DMS153 treated with DMSO at 0.1 percent for 48 hours (cell line): ENCODE measurements around the gene PIP4K2C.
"Not testable (repeated sequence)": the region's sequence is repeated elsewhere in the genome, so short reads cannot be mapped to it uniquely, and the experiment has no call there.

Experiments used
- DNase-seq: peaks from one replicate; lab custom pipeline; 2025; ENCODE audit not compliant: unreplicated experiment; lab: John Stamatoyannopoulos, UW

PIP4K2C gene

GRCh38 chr12:57609101-57609780 is 18.2 kb downstream of the PIP4K2C start:
- DNase-seq: no peak

DNA sequence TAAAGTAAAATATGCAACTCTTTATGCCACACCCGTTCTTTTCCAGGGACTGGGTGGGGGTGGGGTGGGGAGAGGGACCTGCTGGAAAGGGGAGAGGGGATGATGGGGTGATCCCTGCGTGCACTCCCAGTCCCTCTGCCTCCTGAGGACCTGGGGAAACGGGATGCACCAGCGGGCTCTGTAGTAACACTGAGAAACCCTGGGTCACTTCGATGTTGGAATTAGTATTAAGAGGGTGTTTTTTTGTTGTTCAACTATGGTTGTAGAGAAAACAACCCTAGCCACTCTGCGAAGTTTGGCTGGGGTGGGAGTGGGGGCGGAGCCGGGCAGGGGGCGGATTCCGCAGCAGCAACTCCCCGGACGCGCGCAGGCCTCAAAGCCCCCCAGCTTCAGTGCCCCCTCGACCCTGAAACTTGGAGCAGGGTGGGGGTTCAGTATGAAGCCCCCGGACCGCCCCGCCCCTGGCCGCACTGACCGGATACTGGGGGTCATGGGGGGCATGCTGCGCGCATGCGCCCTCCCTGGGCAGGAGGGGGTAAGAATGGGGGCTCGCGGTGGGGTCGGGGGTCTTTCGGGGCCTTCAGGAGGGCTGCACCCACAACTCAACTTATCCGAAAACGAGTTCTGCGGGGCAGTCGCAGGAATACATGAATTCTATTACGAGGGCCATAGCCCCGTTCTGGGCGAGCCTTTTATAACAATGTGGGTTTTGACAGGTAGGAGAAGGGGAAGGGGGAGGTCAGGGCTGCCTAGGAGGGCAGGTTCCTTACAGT is 19.0 kb downstream of the PIP4K2C start:
- no peak for DNase-seq

GRCh38 chr12:57610554-57611107 is 19.6 kb downstream of the PIP4K2C start:
- DNase-seq: no peak

- no peak for DNase-seq
Observed at GRCh38 chr12:57611108-57611826, 20.3 kb downstream of the PIP4K2C start, which contains the start of gene ARHGEF25. Gene ARHGEF25 (plus strand): TSS chr12:57611435. CDS start chr12:57611895, 460 bp downstream.

DNA sequence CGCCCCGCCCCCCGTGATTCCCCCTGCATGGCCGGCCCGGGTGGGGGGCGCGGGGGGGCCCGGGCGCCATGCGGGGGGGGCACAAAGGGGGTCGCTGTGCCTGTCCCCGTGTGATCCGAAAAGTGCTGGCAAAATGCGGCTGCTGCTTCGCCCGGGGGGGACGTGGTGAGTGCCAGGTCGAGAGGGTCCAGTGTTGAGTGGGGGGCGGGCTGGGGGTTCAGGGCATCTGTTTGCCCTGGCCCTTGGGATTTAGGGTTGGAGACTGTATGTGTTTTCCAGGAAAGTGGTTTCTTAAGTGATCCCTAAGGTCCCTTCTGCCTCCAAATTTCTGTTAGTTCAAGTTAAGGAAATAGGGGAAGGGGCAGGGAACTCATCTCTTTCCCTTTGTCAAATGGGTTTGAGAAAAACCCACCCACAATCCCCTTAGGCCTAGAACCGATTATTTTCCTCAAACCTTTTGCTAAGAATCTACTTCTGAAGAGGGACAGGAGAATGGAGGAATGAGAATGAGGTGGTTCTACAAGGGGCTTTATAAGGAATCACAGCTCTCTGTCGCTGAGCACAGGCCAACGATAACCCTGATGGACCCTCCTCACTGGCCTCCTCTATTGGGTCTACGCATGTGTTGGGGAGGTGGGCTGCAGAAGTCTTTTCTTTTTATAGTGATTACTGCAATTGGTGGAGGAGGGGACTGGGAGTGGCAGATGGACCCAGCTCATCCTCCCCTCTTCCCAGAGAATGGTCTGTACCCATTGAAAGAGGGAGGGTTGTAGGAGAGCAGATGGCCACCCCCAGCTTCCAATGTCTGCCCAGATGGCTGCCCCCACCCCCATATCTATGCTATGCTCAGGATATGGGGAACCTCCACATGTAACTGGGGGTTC is 21.1 kb downstream of the PIP4K2C start:
- DNase-seq: no peak

GRCh38 chr12:57612711-57613426 is 21.9 kb downstream of the PIP4K2C start:
- DNase-seq: no peak

DNA sequence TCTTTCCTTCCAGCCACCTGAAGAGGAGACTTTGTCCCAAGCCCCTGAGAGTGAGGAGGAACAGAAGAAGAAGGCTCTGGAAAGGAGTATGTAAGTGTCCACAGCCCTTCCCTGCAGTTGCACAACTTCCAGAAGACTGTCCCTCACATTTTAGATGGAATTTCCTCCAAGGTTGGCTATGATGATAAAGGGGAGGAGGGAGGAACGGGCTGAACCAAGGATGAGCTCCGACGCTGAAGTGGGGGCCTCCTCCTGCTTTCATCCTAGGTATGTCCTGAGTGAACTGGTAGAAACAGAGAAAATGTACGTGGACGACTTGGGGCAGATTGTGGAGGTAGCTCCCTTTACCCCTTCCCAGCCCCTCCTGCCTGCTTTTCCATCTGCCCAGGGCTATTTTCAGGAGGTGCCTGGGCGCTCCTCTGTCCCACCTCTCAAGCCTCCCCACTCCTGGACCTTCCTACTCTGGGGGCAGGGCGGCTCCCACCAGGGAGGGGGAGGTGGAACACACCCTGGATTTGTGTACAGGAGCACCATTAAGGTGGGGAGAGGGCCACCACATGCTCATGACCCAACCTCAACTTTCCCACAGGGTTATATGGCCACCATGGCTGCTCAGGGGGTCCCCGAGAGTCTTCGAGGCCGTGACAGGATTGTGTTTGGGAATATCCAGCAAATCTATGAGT is 22.6 kb downstream of the PIP4K2C start:
- DNase-seq: no peak

- no peak for DNase-seq
Observed at GRCh38 chr12:57614178-57614947, 23.4 kb downstream of the PIP4K2C start.

DNA sequence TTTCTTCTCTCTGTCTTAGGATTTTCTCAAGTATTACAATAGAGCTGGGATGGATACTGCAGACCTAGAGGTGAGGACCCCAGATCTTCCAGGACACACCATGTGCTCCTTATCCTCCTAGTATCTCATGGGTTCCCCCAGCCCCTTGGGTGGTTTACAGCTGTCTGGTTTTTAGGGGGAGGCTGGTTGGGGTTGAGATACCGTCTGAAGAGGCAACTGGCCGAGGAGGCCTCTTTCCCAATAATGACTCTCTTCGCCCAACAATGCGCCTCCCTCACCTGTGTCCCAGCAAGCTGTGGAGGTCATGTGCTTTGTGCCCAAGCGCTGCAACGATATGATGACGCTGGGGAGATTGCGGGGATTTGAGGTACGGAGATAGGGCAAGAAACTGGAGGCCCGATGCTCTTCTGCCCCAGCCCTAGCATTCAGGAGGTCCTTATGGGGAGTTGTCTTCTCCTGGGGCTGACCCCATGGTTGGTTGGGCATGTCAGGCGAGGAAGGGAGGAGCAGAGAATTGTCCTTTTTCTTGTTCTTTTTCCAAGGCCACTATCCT is 24.0 kb downstream of the PIP4K2C start:
- no peak for DNase-seq

DNA sequence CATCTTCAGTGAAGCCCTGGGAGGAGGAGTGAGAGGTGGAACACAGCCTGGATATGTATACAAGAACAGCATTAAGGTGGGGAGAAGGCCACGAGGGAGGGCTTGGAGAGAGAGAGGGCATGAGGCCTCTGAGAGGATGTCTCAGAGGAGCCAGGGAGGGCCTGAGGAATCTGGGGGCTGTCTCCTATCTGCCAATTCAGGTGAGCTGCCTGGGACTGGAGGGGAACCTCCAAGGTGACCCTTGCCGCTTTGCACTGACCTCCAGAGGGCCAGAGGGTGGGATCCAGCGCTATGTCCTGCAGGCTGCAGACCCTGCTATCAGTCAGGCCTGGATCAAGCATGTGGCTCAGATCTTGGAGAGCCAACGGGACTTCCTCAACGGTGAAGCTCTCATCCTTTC is 24.6 kb downstream of the PIP4K2C start:
- DNase-seq: no peak

- no peak for DNase-seq
Observed at GRCh38 chr12:57616383-57617101, 25.6 kb downstream of the PIP4K2C start.

- DNase-seq: no peak
Observed at GRCh38 chr12:57617942-57618341, 26.9 kb downstream of the PIP4K2C start.

DNA sequence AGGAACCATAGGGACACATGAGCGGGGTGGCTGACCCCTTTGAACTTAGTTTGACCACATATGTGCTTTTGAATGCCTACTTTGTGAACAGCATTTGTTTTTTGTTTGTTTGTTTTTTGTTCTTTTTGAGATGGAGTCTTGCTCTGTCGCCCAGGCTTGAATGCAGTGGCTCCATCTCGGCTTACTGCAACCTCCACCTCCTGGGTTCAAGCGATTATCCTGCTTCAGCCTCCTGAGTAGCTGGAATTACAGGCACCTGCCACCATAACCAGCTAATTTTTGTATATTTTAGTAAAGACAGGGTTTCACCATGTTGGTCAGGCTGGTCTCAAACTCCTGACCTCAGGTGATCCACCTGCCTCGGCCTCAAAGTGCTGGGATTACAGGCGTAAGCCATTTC is 27.4 kb downstream of the PIP4K2C start:
- DNase-seq: not testable (repeated sequence)

- no peak for DNase-seq
Observed at GRCh38 chr12:57618966-57619433, 28.0 kb downstream of the PIP4K2C start.

- DNase-seq: no peak
Observed at GRCh38 chr12:57619434-57620244, 28.6 kb downstream of the PIP4K2C start.

- DNase-seq: no peak
Observed at GRCh38 chr12:57620245-57620935, 29.4 kb downstream of the PIP4K2C start.
